Body of pancreas (tissue), 4 donors: ENCODE measurements around the gene DKK3.

Experiments
- CTCF ChIP-seq, 7 experiments: fragments of 450-650 bp in 4 of 7; fragments of 200-600 bp in 3 of 7; sonication (generic) in 3 of 7; IDR thresholded peaks; one replicate each; pipeline ENCODE4 v1.5.1; 2016 to 2019; ENCODE audit warnings: antibody characterized with exemption in 7 of 7
- POLR2A ChIP-seq, 3 donors: fragments of 450-650 bp; IDR thresholded peaks; one replicate each; pipeline ENCODE4 v1.6.1; 2016; ENCODE audit warnings: antibody characterized with exemption in 3 of 3, mild to moderate bottlenecking in 2 of 3

GRCh38 chr11:11982461-11982860 is 26.0 kb downstream of the DKK3 start:
- TF ChIP-seq CTCF (IDR thresholded peaks at IDR 0.05) (no peak), POLR2A (IDR thresholded peaks at IDR 0.05) (no peak)
